Measurements from ENCODE around the gene ZNF200.
A peak's percentile ranks its signal among the peaks of the same experiment; 100 is the strongest.
"Not testable (repeated sequence)": the region's sequence is repeated elsewhere in the genome, so short reads cannot be mapped to it uniquely, and the experiment has no call there.

ZNF200 gene

GRCh38 chr16:3234857-3235561 lies at the start of gene ZNF200:
ZNF200 (minus strand) TSS chr16:3235158; CDS start chr16:3233755, 1,403 bp downstream.
- peak; percentile 91 to 92 for DNase-seq

- DNase-seq = no peak
These were observed 48.8 kb upstream of the ZNF200 start for GRCh38 chr16:3283543-3284447.

- peak; percentile 84 to 89 for DNase-seq
These were observed 48.0 kb upstream of the ZNF200 start, which contains the start of gene ZNF263 for GRCh38 chr16:3282730-3283542. ZNF263 (plus strand) TSS chr16:3283491; CDS start chr16:3283819, 328 bp downstream.

- no peak for DNase-seq
These were observed 47.3 kb upstream of the ZNF200 start for GRCh38 chr16:3282103-3282729.

- no peak for DNase-seq
These were observed 46.4 kb upstream of the ZNF200 start for GRCh38 chr16:3281222-3281820.

- no peak for DNase-seq
These were observed 41.7 kb upstream of the ZNF200 start for GRCh38 chr16:3276679-3277078.

GRCh38 chr16:3274947-3275346 lies 40.0 kb upstream of the ZNF200 start:
- no peak for DNase-seq

GRCh38 chr16:3274490-3274889 lies 39.5 kb upstream of the ZNF200 start:
- DNase-seq = no peak

- not testable (repeated sequence) for DNase-seq
These were observed 36.3 kb upstream of the ZNF200 start for GRCh38 chr16:3271281-3271680.

GRCh38 chr16:3270718-3271117 lies 35.8 kb upstream of the ZNF200 start:
- DNase-seq = not testable (repeated sequence)

- DNase-seq = no peak
These were observed 33.3 kb upstream of the ZNF200 start for GRCh38 chr16:3268294-3268693.

GRCh38 chr16:3266873-3267537 lies 32.0 kb upstream of the ZNF200 start:
- no peak for DNase-seq

GRCh38 chr16:3264137-3265036 lies 29.4 kb upstream of the ZNF200 start:
- peak; percentile 87 to 97 for DNase-seq

GRCh38 chr16:3262517-3262916 lies 27.6 kb upstream of the ZNF200 start:
- DNase-seq = no peak

GRCh38 chr16:3259836-3260235 lies 24.9 kb upstream of the ZNF200 start:
- no peak for DNase-seq

GRCh38 chr16:3256866-3257465 lies 22.0 kb upstream of the ZNF200 start:
- DNase-seq = no peak

- no peak for DNase-seq
These were observed 21.3 kb upstream of the ZNF200 start, which contains the start of gene MEFV for GRCh38 chr16:3256146-3256865. MEFV (minus strand) TSS chr16:3256633; CDS start chr16:3256587, 46 bp downstream.

- no peak for DNase-seq
These were observed 19.4 kb upstream of the ZNF200 start for GRCh38 chr16:3254309-3254708.

- no peak for DNase-seq
These were observed 18.0 kb upstream of the ZNF200 start for GRCh38 chr16:3252967-3253366.
